Measurements from ENCODE around the gene FURIN. TPM values are rescaled to one million over a fixed set of nuclear protein-coding genes. Genes with fewer than 3 reads are reported as not detected.

Gene FURIN
- total RNA-seq, 1 donor from 2014 or later: 97.7 TPM

GRCh38 chr15:90829942-90830440 lies 38.4 kb upstream of the FURIN start:
- DNase-seq (ENCODE audit: low spot score in 2 of 2, unreplicated experiment in 2 of 2): no peak
- no peak for TF ChIP-seq CTCF (IDR thresholded peaks at IDR 0.05; ENCODE audit: unreplicated experiment)
- no peaks in the 10 kb centered on the region for H3K27me3 Mint-ChIP-seq (ENCODE audit: low read depth)
- no peaks in the 10 kb centered on the region for H3K36me3 Mint-ChIP-seq
- H3K4me1 Mint-ChIP-seq: no peaks in the 10 kb centered on the region
- H3K4me3 Mint-ChIP-seq: no peak overlapping the region
- no peak overlapping the region for H3K27ac Mint-ChIP-seq
- no peaks in the 10 kb centered on the region for H3K9me3 Mint-ChIP-seq

GRCh38 chr15:90834626-90835025 lies 33.8 kb upstream of the FURIN start:
- Mint-ChIP-seq H3K9me3 (no peaks in the 10 kb centered on the region), H3K27ac (no peak overlapping the region), H3K4me3 (no peak overlapping the region), H3K27me3 (ENCODE audit: low read depth) (no peaks in the 10 kb centered on the region), H3K36me3 (no peaks in the 10 kb centered on the region), H3K4me1 (peaks cover 12% of the 10 kb centered on the region)
- no peak for TF ChIP-seq CTCF (IDR thresholded peaks at IDR 0.05; ENCODE audit: unreplicated experiment)
- DNase-seq (ENCODE audit: low spot score in 2 of 2, unreplicated experiment in 2 of 2): no peak

GRCh38 chr15:90836296-90836871 lies 32.0 kb upstream of the FURIN start:
- Mint-ChIP-seq H3K9me3 (no peaks in the 10 kb centered on the region), H3K36me3 (no peaks in the 10 kb centered on the region), H3K27me3 (ENCODE audit: low read depth) (no peaks in the 10 kb centered on the region), H3K4me1 (peaks cover 23% of the 10 kb centered on the region), H3K27ac (no peak overlapping the region), H3K4me3 (no peak overlapping the region)
- no peak for TF ChIP-seq CTCF (IDR thresholded peaks at IDR 0.05; ENCODE audit: unreplicated experiment)
- no peak for DNase-seq (ENCODE audit: low spot score in 2 of 2, unreplicated experiment in 2 of 2)

GRCh38 chr15:90837094-90837493 lies 31.3 kb upstream of the FURIN start:
- H3K4me3 Mint-ChIP-seq: no peak overlapping the region
- H3K9me3 Mint-ChIP-seq: no peaks in the 10 kb centered on the region
- no peaks in the 10 kb centered on the region for H3K36me3 Mint-ChIP-seq
- no peak for TF ChIP-seq CTCF (IDR thresholded peaks at IDR 0.05; ENCODE audit: unreplicated experiment)
- peaks cover 23% of the 10 kb centered on the region for H3K4me1 Mint-ChIP-seq
- no peak overlapping the region for H3K27ac Mint-ChIP-seq
- H3K27me3 Mint-ChIP-seq (ENCODE audit: low read depth): no peaks in the 10 kb centered on the region
- no peak for DNase-seq (ENCODE audit: low spot score in 2 of 2, unreplicated experiment in 2 of 2)

GRCh38 chr15:90838139-90838538 lies 30.2 kb upstream of the FURIN start:
- Mint-ChIP-seq H3K4me1 (peaks cover 23% of the 10 kb centered on the region), H3K9me3 (no peaks in the 10 kb centered on the region), H3K36me3 (no peaks in the 10 kb centered on the region), H3K27me3 (ENCODE audit: low read depth) (no peaks in the 10 kb centered on the region), H3K4me3 (no peak overlapping the region), H3K27ac (no peak overlapping the region)
- DNase-seq (ENCODE audit: low spot score in 2 of 2, unreplicated experiment in 2 of 2): no peak
- no peak for TF ChIP-seq CTCF (IDR thresholded peaks at IDR 0.05; ENCODE audit: unreplicated experiment)

- no peaks in the 10 kb centered on the region for H3K36me3 Mint-ChIP-seq
- no peaks in the 10 kb centered on the region for H3K9me3 Mint-ChIP-seq
- no peaks in the 10 kb centered on the region for H3K27me3 Mint-ChIP-seq (ENCODE audit: low read depth)
- no peak overlapping the region for H3K27ac Mint-ChIP-seq
- peaks cover 23% of the 10 kb centered on the region for H3K4me1 Mint-ChIP-seq
- no peak overlapping the region for H3K4me3 Mint-ChIP-seq
- no peak for TF ChIP-seq CTCF (IDR thresholded peaks at IDR 0.05; ENCODE audit: unreplicated experiment)
- DNase-seq (ENCODE audit: low spot score in 2 of 2, unreplicated experiment in 2 of 2): no peak
Observed at GRCh38 chr15:90838544-90838943, 29.8 kb upstream of the FURIN start.

Measured in mesothelial cell of epicardium (in vitro differentiated cells).